H1 (cell line): Measurements from ENCODE around the gene FOLR3. TPM values are rescaled to one million over a fixed set of nuclear protein-coding genes. Genes with fewer than 3 reads are reported as not detected.

Source experiments
- ASH2L ChIP-seq: fragments of 200-600, 300-600 bp; sonication (generic); IDR thresholded peaks from one replicate; pipeline ENCODE4 v1.7.1; 2017; ENCODE audit warnings: low read length
- BACH1 ChIP-seq: IDR thresholded peaks from 2 replicates; pipeline ENCODE4 v1.6.1; 2012; ENCODE audit warnings: low read length, improper control_type of control experiment
- CEBPB ChIP-seq: IDR thresholded peaks from 2 replicates; pipeline ENCODE4 v1.6.1; 2012; ENCODE audit warnings: low read depth, low read length
- CREB1 ChIP-seq: IDR thresholded peaks from 2 replicates; pipeline ENCODE4 v1.6.1; 2012; ENCODE audit warnings: inconsistent platforms
- KDM4A ChIP-seq: IDR thresholded peaks from one replicate; pipeline ENCODE4 v1.7.1; 2012; ENCODE audit warnings: low read depth, mild to moderate bottlenecking, moderate library complexity, low read length, inconsistent platforms; ENCODE audit not compliant: severe bottlenecking
- NRF1 ChIP-seq: IDR thresholded peaks from 2 replicates; pipeline ENCODE4 v1.6.1; 2011; ENCODE audit warnings: mild to moderate bottlenecking, low read depth, low read length, improper control_type of control experiment
- POLR2A ChIP-seq, 2 experiments: IDR thresholded peaks; 1 replicate in 1 of 2; 2 replicates in 1 of 2; pipeline ENCODE4 v1.6.1; 2011; ENCODE audit warnings: low read depth in 2 of 2, low read length in 2 of 2, mild to moderate bottlenecking in 2 of 2; ENCODE audit errors: control extremely low read depth in 1 of 2
- TEAD4 ChIP-seq: IDR thresholded peaks from 2 replicates; pipeline ENCODE4 v1.6.1; 2012; ENCODE audit warnings: low read depth, low read length, inconsistent platforms, mixed read lengths
- polyA plus RNA-seq, 7 experiments: library from polyadenylated mRNA; depleted of rRNA in 3 of 7; stranded (reverse) in 5 of 7; unstranded in 2 of 7; fragments of >200 nt in 5 of 7; fragments of 200-250 nt in 2 of 7; gene quantifications; 1 replicate in 5 of 7; 2 replicates in 1 of 7; 4 replicates in 1 of 7; pipeline versions ENCODE4 v1.2.1 to v1.2.3, GENCODE V29; 2011 to 2013; ENCODE audit warnings: missing spikeins in 2 of 7, mixed read lengths in 2 of 7
- total RNA-seq: library from RNA; stranded (reverse); fragmentation: NEBNext Ultra II Directional; extraction: Animal tissue kit (Norgen Biotek cat#: 25700); gene quantifications from 2 replicates; pipeline ENCODE4 v1.2.1, GENCODE V29; 2021
- TF ChIP-seq, protein P1 (sequence below): fragments of 300-600 bp; sonication (generic); IDR thresholded peaks from 2 replicates; pipeline ENCODE4 v1.7.1; 2012; ENCODE audit warnings: low read length, moderate library complexity, mild to moderate bottlenecking, inconsistent platforms; ENCODE audit not compliant: insufficient replicate concordance
- TF ChIP-seq, protein P2 (sequence below): IDR thresholded peaks from 2 replicates; pipeline ENCODE4 v1.6.1; 2011; ENCODE audit warnings: low read length, improper control_type of control experiment

FOLR3 gene
- total and polyA plus RNA-seq, 2 of the 8 experiments (the other 6 are each of a cell fraction or from before 2014, with no cell fraction given) = not detected

DNA sequence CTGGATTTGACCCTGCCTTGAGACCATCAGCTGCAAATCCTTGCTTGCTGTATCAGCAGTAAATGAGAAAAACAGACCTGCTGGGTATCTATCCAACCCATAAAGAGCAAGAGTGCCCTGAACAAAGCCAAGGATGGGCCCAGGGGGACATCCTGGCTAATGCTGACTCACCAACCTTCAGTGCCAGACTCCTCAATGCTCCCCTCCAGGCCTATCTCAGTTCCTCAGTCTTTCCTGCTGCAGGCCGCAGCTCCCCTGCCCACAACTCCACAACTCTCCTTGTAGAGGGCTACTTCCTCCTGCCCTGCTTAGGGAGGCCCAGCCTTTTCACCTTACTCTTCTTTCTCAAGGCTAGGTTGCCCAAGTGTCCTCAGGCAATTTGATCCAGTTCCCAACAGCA lies 35.1 kb upstream of the FOLR3 start (continued):
- TF ChIP-seq, protein P1, sequence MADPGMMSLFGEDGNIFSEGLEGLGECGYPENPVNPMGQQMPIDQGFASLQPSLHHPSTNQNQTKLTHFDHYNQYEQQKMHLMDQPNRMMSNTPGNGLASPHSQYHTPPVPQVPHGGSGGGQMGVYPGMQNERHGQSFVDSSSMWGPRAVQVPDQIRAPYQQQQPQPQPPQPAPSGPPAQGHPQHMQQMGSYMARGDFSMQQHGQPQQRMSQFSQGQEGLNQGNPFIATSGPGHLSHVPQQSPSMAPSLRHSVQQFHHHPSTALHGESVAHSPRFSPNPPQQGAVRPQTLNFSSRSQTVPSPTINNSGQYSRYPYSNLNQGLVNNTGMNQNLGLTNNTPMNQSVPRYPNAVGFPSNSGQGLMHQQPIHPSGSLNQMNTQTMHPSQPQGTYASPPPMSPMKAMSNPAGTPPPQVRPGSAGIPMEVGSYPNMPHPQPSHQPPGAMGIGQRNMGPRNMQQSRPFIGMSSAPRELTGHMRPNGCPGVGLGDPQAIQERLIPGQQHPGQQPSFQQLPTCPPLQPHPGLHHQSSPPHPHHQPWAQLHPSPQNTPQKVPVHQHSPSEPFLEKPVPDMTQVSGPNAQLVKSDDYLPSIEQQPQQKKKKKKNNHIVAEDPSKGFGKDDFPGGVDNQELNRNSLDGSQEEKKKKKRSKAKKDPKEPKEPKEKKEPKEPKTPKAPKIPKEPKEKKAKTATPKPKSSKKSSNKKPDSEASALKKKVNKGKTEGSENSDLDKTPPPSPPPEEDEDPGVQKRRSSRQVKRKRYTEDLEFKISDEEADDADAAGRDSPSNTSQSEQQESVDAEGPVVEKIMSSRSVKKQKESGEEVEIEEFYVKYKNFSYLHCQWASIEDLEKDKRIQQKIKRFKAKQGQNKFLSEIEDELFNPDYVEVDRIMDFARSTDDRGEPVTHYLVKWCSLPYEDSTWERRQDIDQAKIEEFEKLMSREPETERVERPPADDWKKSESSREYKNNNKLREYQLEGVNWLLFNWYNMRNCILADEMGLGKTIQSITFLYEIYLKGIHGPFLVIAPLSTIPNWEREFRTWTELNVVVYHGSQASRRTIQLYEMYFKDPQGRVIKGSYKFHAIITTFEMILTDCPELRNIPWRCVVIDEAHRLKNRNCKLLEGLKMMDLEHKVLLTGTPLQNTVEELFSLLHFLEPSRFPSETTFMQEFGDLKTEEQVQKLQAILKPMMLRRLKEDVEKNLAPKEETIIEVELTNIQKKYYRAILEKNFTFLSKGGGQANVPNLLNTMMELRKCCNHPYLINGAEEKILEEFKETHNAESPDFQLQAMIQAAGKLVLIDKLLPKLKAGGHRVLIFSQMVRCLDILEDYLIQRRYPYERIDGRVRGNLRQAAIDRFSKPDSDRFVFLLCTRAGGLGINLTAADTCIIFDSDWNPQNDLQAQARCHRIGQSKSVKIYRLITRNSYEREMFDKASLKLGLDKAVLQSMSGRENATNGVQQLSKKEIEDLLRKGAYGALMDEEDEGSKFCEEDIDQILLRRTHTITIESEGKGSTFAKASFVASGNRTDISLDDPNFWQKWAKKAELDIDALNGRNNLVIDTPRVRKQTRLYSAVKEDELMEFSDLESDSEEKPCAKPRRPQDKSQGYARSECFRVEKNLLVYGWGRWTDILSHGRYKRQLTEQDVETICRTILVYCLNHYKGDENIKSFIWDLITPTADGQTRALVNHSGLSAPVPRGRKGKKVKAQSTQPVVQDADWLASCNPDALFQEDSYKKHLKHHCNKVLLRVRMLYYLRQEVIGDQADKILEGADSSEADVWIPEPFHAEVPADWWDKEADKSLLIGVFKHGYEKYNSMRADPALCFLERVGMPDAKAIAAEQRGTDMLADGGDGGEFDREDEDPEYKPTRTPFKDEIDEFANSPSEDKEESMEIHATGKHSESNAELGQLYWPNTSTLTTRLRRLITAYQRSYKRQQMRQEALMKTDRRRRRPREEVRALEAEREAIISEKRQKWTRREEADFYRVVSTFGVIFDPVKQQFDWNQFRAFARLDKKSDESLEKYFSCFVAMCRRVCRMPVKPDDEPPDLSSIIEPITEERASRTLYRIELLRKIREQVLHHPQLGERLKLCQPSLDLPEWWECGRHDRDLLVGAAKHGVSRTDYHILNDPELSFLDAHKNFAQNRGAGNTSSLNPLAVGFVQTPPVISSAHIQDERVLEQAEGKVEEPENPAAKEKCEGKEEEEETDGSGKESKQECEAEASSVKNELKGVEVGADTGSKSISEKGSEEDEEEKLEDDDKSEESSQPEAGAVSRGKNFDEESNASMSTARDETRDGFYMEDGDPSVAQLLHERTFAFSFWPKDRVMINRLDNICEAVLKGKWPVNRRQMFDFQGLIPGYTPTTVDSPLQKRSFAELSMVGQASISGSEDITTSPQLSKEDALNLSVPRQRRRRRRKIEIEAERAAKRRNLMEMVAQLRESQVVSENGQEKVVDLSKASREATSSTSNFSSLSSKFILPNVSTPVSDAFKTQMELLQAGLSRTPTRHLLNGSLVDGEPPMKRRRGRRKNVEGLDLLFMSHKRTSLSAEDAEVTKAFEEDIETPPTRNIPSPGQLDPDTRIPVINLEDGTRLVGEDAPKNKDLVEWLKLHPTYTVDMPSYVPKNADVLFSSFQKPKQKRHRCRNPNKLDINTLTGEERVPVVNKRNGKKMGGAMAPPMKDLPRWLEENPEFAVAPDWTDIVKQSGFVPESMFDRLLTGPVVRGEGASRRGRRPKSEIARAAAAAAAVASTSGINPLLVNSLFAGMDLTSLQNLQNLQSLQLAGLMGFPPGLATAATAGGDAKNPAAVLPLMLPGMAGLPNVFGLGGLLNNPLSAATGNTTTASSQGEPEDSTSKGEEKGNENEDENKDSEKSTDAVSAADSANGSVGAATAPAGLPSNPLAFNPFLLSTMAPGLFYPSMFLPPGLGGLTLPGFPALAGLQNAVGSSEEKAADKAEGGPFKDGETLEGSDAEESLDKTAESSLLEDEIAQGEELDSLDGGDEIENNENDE = no peak
- TF ChIP-seq KDM4A = no peak
- no peak for TF ChIP-seq BACH1
- TF ChIP-seq, protein P2, sequence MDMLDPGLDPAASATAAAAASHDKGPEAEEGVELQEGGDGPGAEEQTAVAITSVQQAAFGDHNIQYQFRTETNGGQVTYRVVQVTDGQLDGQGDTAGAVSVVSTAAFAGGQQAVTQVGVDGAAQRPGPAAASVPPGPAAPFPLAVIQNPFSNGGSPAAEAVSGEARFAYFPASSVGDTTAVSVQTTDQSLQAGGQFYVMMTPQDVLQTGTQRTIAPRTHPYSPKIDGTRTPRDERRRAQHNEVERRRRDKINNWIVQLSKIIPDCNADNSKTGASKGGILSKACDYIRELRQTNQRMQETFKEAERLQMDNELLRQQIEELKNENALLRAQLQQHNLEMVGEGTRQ = no peak
- no peak for TF ChIP-seq TEAD4
- TF ChIP-seq CREB1 = no peak
- TF ChIP-seq NRF1 = no peak
- TF ChIP-seq POLR2A (IDR thresholded peaks at IDR 0.05; ENCODE audit: control extremely low read depth in 1 of 2, low read depth in 2 of 2, low read length in 2 of 2) = no peak
- TF ChIP-seq ASH2L = no peak
- no peak for TF ChIP-seq CEBPB
